Nephron (organoid): ENCODE results near the gene XXYLT1.

Experiments used
- H3K27ac Mint-ChIP-seq, 3 experiments: 2 replicates each; pipeline ENCODE4 v1.8.0; 2020; ENCODE audit warnings: mixed read lengths in 3 of 3, mild to moderate bottlenecking in 2 of 3, moderate library complexity in 1 of 3
- H3K27me3 Mint-ChIP-seq: 2 replicates; pipeline ENCODE4 v1.8.0; 2021; ENCODE audit warnings: low read depth, mild to moderate bottlenecking, moderate library complexity, mixed read lengths
- H3K36me3 Mint-ChIP-seq: 2 replicates; pipeline ENCODE4 v1.8.0; 2020; ENCODE audit warnings: low read depth, mixed read lengths
- H3K4me1 Mint-ChIP-seq: 2 replicates; pipeline ENCODE4 v1.8.0; 2020; ENCODE audit warnings: mixed read lengths
- H3K4me3 Mint-ChIP-seq, 3 experiments: 2 replicates each; pipeline ENCODE4 v1.8.0; 2020; ENCODE audit warnings: mild to moderate bottlenecking in 3 of 3, mixed read lengths in 3 of 3, moderate library complexity in 2 of 3
- H3K9me3 Mint-ChIP-seq: 2 replicates; pipeline ENCODE4 v1.8.0; 2020; ENCODE audit warnings: mixed read lengths
- TF ChIP-seq, protein P1 (sequence below), 3 experiments: fragments of 200-600 bp; sonication (generic); IDR thresholded peaks; one replicate each; pipeline ENCODE4 v1.5.0; 2021; ENCODE audit warnings: antibody characterized with exemption in 3 of 3; ENCODE audit not compliant: unreplicated experiment in 3 of 3

Gene XXYLT1

DNA sequence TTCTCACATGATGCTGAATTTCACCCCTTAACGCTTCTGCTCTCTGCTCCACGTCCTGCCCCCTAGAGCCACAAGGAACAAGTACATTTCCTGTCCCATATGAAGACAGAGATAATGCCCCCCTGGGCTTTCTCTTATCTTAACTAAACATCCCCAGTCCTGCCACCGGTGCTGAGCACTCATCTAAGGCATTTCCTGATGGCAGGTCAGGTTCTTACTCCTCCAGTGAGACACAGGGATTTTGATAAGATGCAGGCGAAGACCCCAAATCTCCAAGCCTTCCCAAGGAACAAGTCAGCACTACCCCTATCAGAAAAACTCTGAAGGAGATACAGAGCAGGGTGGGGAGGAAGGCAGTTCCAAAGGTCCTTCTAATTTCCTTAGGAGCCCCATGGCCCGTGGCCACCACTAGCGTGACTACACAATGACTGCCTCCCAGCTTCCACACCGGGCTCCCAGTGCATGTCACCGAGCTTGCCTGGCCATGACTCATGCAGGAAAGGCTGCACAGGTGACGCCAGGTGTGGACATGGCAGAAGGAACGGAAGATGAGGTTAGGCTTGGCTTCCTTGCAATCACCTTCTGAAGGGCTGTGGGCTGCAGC is 152.9 kb downstream of the XXYLT1 start:
- peaks cover 44% of the 10 kb centered on the region for H3K4me1 Mint-ChIP-seq
- no peak overlapping the region for H3K4me3 Mint-ChIP-seq
- TF ChIP-seq, protein P1, sequence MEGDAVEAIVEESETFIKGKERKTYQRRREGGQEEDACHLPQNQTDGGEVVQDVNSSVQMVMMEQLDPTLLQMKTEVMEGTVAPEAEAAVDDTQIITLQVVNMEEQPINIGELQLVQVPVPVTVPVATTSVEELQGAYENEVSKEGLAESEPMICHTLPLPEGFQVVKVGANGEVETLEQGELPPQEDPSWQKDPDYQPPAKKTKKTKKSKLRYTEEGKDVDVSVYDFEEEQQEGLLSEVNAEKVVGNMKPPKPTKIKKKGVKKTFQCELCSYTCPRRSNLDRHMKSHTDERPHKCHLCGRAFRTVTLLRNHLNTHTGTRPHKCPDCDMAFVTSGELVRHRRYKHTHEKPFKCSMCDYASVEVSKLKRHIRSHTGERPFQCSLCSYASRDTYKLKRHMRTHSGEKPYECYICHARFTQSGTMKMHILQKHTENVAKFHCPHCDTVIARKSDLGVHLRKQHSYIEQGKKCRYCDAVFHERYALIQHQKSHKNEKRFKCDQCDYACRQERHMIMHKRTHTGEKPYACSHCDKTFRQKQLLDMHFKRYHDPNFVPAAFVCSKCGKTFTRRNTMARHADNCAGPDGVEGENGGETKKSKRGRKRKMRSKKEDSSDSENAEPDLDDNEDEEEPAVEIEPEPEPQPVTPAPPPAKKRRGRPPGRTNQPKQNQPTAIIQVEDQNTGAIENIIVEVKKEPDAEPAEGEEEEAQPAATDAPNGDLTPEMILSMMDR (IDR thresholded peaks at IDR 0.05; ENCODE audit: unreplicated experiment in 3 of 3), result peak in 1 of 3 experiments; percentile 24
- no peaks in the 10 kb centered on the region for H3K36me3 Mint-ChIP-seq
- H3K9me3 Mint-ChIP-seq, result no peaks in the 10 kb centered on the region
- peaks cover 9% of the 10 kb centered on the region for H3K27me3 Mint-ChIP-seq
- peak overlapping the region; percentile 17 to 44 (median 32) for H3K27ac Mint-ChIP-seq

DNA sequence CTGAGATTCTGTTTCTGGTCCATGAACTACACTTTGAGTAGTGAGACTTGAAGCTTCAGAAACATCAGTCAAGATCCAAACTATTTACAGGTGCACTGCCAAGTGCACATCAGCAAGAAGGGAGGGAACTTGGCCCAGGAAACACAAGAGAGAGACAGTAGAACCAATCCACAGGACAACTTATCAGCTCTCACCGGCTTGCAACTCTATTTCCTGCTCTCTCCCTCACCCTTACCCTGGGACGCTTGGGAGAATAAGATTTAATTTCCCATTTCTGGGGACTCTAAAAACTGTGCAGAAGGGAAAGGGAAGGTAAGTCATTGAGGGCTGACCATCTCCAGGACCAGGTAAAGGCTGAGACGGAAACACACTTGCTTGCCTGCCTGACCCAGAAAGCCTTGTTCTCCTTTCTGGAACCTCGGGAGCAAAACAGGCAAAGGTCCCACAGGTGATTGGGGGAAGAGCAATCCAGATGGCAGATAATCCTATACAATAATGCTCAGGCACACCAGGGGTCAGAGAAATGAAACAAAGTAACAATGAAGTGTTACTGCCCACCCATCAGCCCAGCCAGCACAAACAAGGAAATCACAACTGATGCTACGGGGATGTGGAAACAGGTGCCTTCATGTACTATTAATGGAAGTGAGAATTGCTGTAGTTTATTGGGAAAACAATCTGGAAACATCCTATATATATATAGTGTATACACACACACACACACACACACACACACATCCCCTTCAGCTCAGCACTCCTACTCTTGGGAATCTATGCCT is 154.4 kb downstream of the XXYLT1 start:
- TF ChIP-seq, protein P1 (IDR thresholded peaks at IDR 0.05; ENCODE audit: unreplicated experiment in 3 of 3), result no peak
- H3K4me1 Mint-ChIP-seq, result peaks cover 43% of the 10 kb centered on the region
- H3K4me3 Mint-ChIP-seq, result no peak overlapping the region
- no peaks in the 10 kb centered on the region for H3K36me3 Mint-ChIP-seq
- no peaks in the 10 kb centered on the region for H3K9me3 Mint-ChIP-seq
- H3K27me3 Mint-ChIP-seq, result peaks cover 9% of the 10 kb centered on the region
- peak overlapping the region; percentile 25 to 35 (median 30) for H3K27ac Mint-ChIP-seq

DNA sequence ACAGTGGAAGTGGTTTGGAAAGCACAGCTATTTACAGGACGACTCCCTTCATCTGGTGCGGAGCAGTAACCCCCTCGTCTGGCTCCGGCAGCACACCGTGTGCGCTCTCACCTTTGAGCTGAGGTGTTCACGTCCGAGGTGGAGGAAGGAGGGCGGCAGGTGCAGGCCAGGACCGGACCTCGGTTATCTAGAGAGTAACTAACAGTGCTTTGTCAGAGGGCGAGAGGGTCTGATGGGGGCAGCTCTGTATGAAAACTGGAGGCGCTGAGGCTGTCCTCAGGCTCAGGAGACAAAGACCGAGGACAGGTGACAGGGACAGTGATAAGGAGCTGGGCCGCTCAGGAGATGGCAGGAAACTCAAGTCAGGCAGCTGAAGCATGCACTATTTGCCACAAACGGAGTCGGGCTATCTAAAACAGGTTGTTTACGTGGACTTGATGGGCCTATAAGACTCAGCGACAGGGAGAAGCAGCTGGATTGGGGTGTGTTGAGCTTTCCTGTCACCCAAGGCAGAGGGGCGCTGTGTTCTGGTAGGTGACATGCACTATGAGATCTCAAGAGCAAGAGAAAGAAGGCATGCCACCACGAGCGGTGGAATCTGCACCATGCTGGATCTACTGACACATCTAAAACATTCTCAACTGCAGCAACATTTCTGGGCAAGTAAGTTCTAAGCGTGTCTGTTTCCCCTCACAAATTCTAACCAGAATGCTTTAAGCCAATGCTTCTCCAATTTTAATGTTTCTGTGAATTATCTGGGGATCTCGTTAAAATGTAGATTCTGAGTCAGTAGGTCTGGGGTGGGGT is 155.2 kb downstream of the XXYLT1 start:
- peaks cover 39% of the 10 kb centered on the region for H3K4me1 Mint-ChIP-seq
- H3K4me3 Mint-ChIP-seq, result no peak overlapping the region
- TF ChIP-seq, protein P1 (IDR thresholded peaks at IDR 0.05; ENCODE audit: unreplicated experiment in 3 of 3), result no peak
- peaks cover 9% of the 10 kb centered on the region for H3K27me3 Mint-ChIP-seq
- H3K27ac Mint-ChIP-seq, result peak overlapping the region in 2 of 3 experiments; percentile 25 to 35
- no peaks in the 10 kb centered on the region for H3K36me3 Mint-ChIP-seq
- H3K9me3 Mint-ChIP-seq, result no peaks in the 10 kb centered on the region

DNA sequence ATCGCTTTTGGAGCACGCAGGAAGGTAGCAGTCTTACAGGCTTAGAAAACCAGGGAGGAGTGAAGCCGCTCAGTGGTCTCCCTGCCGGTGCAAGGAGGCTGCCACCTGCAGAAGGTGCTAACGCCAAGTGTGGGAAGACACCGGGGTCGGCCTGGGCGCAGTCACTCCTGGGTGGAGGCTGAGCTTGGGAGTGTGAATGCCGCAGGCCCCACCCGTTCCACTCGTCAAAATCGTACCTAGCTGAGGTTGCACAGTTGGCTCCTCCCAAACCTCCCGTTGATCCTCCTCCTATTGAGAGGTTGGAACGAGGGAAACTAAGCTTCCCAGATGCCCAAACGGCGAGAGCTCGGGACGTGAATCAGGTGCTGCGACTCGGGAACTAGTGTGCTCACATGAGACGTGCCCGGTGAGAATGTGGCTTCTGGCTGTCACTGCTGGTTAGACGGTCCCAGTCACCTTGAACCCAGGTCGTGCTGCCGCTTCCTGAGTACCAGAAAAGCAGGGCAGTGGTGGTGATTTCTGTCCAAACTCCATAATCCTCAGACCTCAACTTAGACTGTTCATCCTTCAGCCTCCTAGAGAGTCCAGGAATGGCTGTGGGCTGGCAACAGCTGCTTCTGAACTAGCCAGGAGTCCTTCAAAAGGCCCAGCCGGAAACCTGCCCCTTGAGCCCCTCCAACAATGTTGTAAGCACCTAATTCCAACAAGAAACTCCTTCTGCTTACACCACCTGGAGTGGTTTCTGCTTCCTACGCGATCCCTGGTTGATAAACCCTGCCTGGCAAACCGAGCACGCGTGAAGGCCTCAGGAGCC is 156.0 kb downstream of the XXYLT1 start:
- TF ChIP-seq, protein P1 (IDR thresholded peaks at IDR 0.05; ENCODE audit: unreplicated experiment in 3 of 3), result no peak
- Mint-ChIP-seq H3K27me3 (peaks cover 9% of the 10 kb centered on the region), H3K27ac (no peak overlapping the region), H3K4me1 (peaks cover 38% of the 10 kb centered on the region), H3K4me3 (no peak overlapping the region), H3K9me3 (no peaks in the 10 kb centered on the region), H3K36me3 (no peaks in the 10 kb centered on the region)

DNA sequence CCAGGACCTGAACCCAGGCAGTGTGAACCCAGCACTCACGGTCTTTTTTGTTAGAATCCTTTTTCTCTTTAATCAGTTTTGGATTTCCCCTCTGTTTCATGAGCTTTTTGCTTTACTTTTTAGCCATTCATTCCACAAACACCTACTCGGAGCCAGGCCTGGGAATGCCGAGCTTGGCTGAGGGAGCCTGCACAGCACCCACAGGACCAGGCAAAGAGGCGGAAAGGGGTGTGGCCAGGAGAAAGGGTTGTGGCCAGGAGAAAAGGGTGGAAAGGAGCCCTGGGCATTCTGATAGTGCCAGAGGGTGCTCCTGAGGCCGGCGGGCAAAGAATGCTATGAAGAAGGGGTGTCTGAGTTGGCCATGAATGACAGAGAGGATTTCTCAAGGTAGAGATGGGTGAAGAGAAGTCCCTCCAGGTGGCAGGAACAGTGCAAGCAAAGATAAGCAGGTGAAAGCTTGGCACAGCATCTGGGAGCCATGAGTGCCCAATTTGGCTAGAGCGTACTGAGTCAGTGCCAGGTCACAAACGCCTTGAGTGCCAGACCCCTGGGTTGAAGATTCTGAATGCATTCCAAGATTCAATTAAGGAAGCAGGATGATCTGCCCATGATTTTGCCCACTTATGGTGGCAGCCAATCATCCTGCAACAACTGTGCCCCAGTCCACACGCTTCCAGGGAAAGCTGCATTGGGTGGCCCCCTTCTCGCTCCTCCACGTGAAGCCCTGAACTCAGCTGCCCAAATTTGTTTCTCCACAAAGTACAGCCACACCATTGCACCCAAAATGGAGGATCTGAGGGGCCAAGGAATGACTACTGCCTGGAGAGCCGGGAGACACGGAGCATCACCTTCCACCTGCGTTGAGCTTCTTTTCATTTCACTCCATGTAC is 157.2 kb downstream of the XXYLT1 start:
- H3K36me3 Mint-ChIP-seq, result no peaks in the 10 kb centered on the region
- no peaks in the 10 kb centered on the region for H3K9me3 Mint-ChIP-seq
- TF ChIP-seq, protein P1 (IDR thresholded peaks at IDR 0.05; ENCODE audit: unreplicated experiment in 3 of 3), result no peak
- peaks cover 28% of the 10 kb centered on the region for H3K4me1 Mint-ChIP-seq
- peaks cover 9% of the 10 kb centered on the region for H3K27me3 Mint-ChIP-seq
- H3K4me3 Mint-ChIP-seq, result no peak overlapping the region
- no peak overlapping the region for H3K27ac Mint-ChIP-seq
